Limb (tissue), 2 donors: Measurements from ENCODE around the gene ERMAP.
"Not testable (repeated sequence)": the region's sequence is repeated elsewhere in the genome, so short reads cannot be mapped to it uniquely, and the experiment has no call there.

Experiments used
- DNase-seq, 2 donors: peaks; one replicate each; pipeline ENCODE4 v3.0.0-alpha.2; 2016; ENCODE audit errors: extremely low spot score in 2 of 2

ERMAP gene

DNA sequence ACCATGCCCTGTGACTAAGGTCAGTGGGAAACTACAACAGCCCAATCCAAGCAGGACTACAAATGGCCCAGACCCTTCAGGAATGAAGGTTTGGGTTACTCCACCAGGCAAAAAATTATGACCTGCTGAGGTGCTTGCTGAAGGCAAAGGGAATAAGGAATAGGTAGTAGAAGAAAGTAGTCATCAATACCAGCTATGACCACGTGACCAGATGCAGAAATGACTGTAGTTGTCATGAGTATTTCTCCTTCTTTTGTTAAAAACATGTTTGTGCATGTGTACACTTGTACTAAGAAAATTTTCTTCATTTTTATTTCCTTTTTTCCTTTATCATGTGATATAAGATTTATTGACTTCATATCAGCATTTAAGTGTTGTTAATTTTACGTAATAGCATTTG is 52.3 kb downstream of the ERMAP start:
- DNase-seq = not testable (repeated sequence)

- DNase-seq = not testable (repeated sequence)
Measured at GRCh38 chr1:42869751-42870150, 52.8 kb downstream of the ERMAP start.

DNA sequence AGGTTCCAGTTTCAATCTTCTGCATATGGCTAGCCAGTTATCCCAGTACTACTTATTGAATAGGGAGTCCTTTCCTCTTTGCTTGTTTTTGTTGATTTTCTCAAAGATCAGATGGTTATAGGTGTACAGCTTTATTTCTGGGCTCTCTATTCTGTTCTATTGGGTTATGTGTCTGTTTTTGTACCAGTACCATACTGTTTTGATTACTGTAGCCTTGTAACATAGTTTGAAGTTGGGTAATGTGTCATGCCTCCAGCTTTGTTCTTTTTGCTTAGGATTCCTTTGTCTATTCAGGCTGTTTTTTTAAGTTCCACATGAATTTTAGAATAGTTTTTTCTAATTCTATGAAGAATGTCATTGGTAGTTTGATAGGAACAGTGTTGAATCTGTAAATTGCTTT is 56.2 kb downstream of the ERMAP start:
- not testable (repeated sequence) for DNase-seq

DNA sequence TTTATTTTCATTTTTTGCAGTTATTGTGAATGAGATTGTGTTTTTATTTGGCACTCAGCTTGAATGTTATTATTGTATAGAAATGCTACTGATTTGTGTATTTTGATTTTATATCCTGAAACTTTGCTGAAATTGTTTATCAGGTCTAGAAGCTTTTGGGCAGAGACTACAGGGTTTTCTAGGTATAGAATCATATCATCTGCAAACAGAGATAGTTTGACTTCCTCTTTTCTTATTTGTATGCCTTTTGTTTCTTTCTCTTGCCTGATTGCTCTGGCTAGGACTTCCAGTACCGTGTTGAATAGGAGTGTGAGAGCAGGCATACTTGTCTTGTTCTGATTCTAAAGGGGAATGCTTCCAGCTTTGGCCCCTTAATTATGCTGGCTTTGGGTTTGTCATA is 56.7 kb downstream of the ERMAP start:
- no peak for DNase-seq

GRCh38 chr1:42876009-42876408 is 59.1 kb downstream of the ERMAP start:
- DNase-seq = no peak

- no peak for DNase-seq
Measured at GRCh38 chr1:42877380-42877779, 60.5 kb downstream of the ERMAP start.

DNA sequence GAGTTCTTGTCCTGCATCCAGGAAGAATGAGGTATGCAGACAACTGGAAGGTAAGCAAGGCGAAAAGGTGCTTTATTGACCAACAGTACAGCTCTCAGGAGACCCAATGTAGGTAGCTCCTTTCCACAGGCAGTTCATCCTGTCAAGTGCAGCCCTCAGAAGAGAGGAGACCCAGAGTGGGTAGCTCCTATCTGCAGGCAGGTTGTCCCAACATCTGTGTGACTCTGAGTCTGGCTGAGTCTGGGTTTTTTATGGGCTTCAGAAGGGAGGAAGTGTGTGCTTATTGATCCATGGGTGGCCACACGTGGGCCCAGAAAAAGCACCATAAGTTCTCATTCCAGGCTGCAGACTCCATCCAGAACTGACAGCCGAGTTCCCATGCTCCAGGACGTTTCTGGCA is 63.5 kb downstream of the ERMAP start:
- no peak for DNase-seq

- DNase-seq = no peak
Measured at GRCh38 chr1:42886046-42886739, 69.3 kb downstream of the ERMAP start.

DNA sequence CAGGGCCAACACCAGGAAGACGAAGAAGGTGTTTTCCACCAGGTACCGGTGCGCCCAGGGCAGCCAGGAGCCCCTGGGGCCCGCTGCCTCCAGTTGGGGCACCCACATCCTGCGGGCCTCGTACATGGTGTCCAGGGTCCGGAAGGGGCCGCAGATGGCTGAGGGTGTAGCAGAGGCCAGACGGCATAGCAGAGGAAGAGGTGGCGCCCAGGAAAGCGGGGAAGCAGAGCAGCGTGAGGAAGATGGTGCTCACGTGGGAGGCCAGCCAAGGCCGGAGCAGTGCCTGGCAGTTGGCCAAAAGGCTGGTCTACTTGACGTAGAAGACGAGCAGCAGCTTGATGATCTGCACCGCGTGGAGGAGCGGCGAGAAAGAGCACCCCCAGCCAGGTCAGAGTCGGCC is 69.9 kb downstream of the ERMAP start:
- no peak for DNase-seq

DNA sequence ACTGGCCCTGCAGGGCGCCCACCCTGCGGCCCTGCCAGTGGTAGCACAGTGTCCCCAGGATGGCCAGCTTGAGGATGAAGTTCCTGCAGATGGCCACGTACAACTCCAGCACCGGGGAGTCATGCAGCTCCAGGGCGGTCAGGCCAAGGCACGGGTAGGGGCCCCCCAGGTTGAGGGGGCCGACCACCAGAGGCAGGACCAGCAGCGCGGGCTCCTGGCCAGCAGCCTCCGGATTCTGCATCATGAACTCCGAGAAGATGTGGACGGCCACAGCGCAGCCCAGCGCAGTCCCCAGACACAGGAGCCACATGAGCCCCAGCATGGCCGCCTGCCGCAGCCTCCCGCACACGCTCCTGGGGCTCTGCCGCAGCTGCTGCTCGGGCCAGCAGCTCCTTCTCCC is 70.4 kb downstream of the ERMAP start:
- no peak for DNase-seq

DNA sequence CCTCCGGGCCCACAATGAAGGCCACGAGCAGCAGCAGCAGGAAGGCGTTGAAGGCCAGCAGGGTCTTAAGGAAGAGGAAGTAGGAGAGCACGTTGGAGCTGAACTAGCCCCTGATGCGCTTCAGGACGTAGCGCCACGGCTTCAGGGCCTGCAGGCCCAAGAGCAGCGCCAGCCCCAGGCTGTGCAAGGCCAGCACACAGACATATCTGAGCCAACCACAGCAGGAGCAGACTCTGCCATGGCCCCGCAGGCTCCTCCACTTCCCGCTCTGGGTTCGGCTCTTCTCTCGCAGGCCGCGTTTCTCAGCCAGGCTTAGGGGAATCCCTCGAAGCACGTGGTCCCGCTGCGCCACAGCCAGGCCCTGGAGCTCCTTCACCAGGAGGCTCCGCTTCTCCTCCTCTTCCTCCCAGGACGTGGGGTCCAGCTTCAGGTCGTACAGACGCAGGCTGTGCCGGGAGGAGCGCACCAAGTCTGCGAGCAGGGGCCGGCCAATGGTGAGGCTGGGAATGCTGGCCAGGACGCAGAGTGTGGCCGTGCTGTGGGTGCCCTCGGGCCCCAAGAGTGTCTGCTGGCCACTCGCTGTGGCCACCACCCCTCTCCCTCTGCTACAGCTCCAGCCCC is 71.2 kb downstream of the ERMAP start:
- DNase-seq = no peak

GRCh38 chr1:42889264-42889663 is 72.3 kb downstream of the ERMAP start:
- DNase-seq = no peak

- no peak for DNase-seq
Measured at GRCh38 chr1:42891465-42892138, 74.7 kb downstream of the ERMAP start.
